Jurkat, Clone E6-1 (cell line): Measurements from ENCODE around the gene PTGES.
"Not testable (repeated sequence)": the region's sequence is repeated elsewhere in the genome, so short reads cannot be mapped to it uniquely, and the experiment has no call there.

Source experiments
- DNase-seq: peaks from one replicate; pipeline ENCODE4 v3.0.0-alpha.2; 2011; ENCODE audit warnings: low read depth, low spot score
- H3K4me3 ChIP-seq: 2 replicates; pipeline ENCODE4 v1.5.1; 2011; ENCODE audit warnings: mild to moderate bottlenecking, low read length, control low read depth, moderate library complexity

PTGES gene

GRCh38 chr9:129750013-129750638 is 2.7 kb downstream of the PTGES start:
- no peak overlapping the region for H3K4me3 ChIP-seq
- DNase-seq, result no peak

GRCh38 chr9:129749575-129749974 is 3.3 kb downstream of the PTGES start:
- H3K4me3 ChIP-seq, result no peak overlapping the region
- DNase-seq, result no peak

- DNase-seq, H3K4me3 ChIP-seq: not testable (repeated sequence)
Observed at GRCh38 chr9:129749052-129749451, 3.8 kb downstream of the PTGES start.

- no peak overlapping the region for H3K4me3 ChIP-seq
- no peak for DNase-seq
Observed at GRCh38 chr9:129748249-129748648, 4.6 kb downstream of the PTGES start.

- DNase-seq, result no peak
- H3K4me3 ChIP-seq, result no peak overlapping the region
Observed at GRCh38 chr9:129746092-129746777, 6.6 kb downstream of the PTGES start.

GRCh38 chr9:129745200-129745599 is 7.6 kb downstream of the PTGES start:
- H3K4me3 ChIP-seq, result no peak overlapping the region
- DNase-seq, result no peak

GRCh38 chr9:129740666-129741464 is 12.0 kb downstream of the PTGES start:
- no peak overlapping the region for H3K4me3 ChIP-seq
- DNase-seq, result no peak

- no peak for DNase-seq
- H3K4me3 ChIP-seq, result no peak overlapping the region
Observed at GRCh38 chr9:129740174-129740573, 12.7 kb downstream of the PTGES start.

- no peak for DNase-seq
- H3K4me3 ChIP-seq, result no peak overlapping the region
Observed at GRCh38 chr9:129739432-129739831, 13.4 kb downstream of the PTGES start.

GRCh38 chr9:129737479-129738274 is 15.2 kb downstream of the PTGES start:
- DNase-seq, result peak; percentile 48
- peak overlapping the region; percentile 57 for H3K4me3 ChIP-seq

- no peak for DNase-seq
- H3K4me3 ChIP-seq, result no peak overlapping the region
Observed at GRCh38 chr9:129736334-129736733, 16.5 kb downstream of the PTGES start.

- no peak for DNase-seq
- H3K4me3 ChIP-seq, result no peak overlapping the region
Observed at GRCh38 chr9:129735546-129735945, 17.3 kb downstream of the PTGES start.

- DNase-seq, result no peak
Observed at GRCh38 chr9:129733632-129733953, 19.2 kb downstream of the PTGES start.

GRCh38 chr9:129732946-129733631 is 19.8 kb downstream of the PTGES start:
- DNase-seq, result no peak
- no peak overlapping the region for H3K4me3 ChIP-seq

More at GRCh38 chr9:129733632-129733953, 19.2 kb downstream of the PTGES start:
- no peak overlapping the region for H3K4me3 ChIP-seq

GRCh38 chr9:129732100-129732499 is 20.7 kb downstream of the PTGES start:
- no peak overlapping the region for H3K4me3 ChIP-seq
- no peak for DNase-seq

- H3K4me3 ChIP-seq, result no peak overlapping the region
- no peak for DNase-seq
Observed at GRCh38 chr9:129731477-129732085, 21.3 kb downstream of the PTGES start.

- no peak for DNase-seq
- no peak overlapping the region for H3K4me3 ChIP-seq
Observed at GRCh38 chr9:129728744-129729143, 24.1 kb downstream of the PTGES start.

- DNase-seq, result peak; percentile 18
- peak overlapping the region; percentile 15; the same call in 1 of the 2 replicates for H3K4me3 ChIP-seq
Observed at GRCh38 chr9:129726322-129727160, 26.3 kb downstream of the PTGES start.
